Neural progenitor cell (in vitro differentiated cells): ENCODE measurements around the gene PTPRT. TPM values are rescaled to one million over a fixed set of nuclear protein-coding genes. Genes with fewer than 3 reads are reported as not detected.

ENCODE experiments used
- DNase-seq: peaks from one replicate; pipeline ENCODE4 v3.0.0-alpha.2; 2016; ENCODE audit warnings: low spot score
- H2AFZ ChIP-seq: fragments of 200-600 bp; sonication (generic); replicated peaks from 2 replicates; pipeline ENCODE4 v1.6.1; 2016; ENCODE audit warnings: antibody characterized with exemption
- H3F3A ChIP-seq: fragments of 200-600 bp; sonication (generic); 2 replicates; pipeline ENCODE4 v1.6.1; 2016; ENCODE audit warnings: antibody characterized with exemption, low read depth
- H3K27ac ChIP-seq: fragments of 200-600 bp; sonication (generic); 2 replicates; pipeline ENCODE4 v1.5.1; 2016; ENCODE audit warnings: mild to moderate bottlenecking
- H3K27me3 ChIP-seq: fragments of 200-600 bp; sonication (generic); 2 replicates; pipeline ENCODE4 v1.6.1; 2016; ENCODE audit warnings: mild to moderate bottlenecking, moderate library complexity
- H3K36me3 ChIP-seq: fragments of 200-600 bp; sonication (generic); 2 replicates; pipeline ENCODE4 v1.5.1; 2016
- H3K4me1 ChIP-seq: fragments of 200-600 bp; sonication (generic); 2 replicates; pipeline ENCODE4 v1.6.1; 2016; ENCODE audit warnings: mixed run types
- H3K4me2 ChIP-seq: fragments of 200-600 bp; sonication (generic); 2 replicates; pipeline ENCODE4 v1.6.1; 2016
- H3K4me3 ChIP-seq: fragments of 200-600 bp; sonication (generic); 2 replicates; pipeline ENCODE4 v1.5.1; 2016
- H3K79me2 ChIP-seq: fragments of 200-600 bp; sonication (generic); 2 replicates; pipeline ENCODE4 v1.6.1; 2016; ENCODE audit warnings: low read depth
- H3K9ac ChIP-seq: fragments of 200-600 bp; sonication (generic); 2 replicates; pipeline ENCODE4 v1.6.1; 2016
- H3K9me3 ChIP-seq: fragments of 200-600 bp; sonication (generic); 2 replicates; pipeline ENCODE4 v1.5.1; 2016; ENCODE audit warnings: low read depth
- H4K20me1 ChIP-seq: fragments of 200-600 bp; sonication (generic); 2 replicates; pipeline ENCODE4 v1.6.1; 2016; ENCODE audit warnings: low read depth
- H3K27ac Mint-ChIP-seq: 3 replicates; pipeline ENCODE4 v1.8.0; 2021; ENCODE audit warnings: mixed read lengths
- H3K27me3 Mint-ChIP-seq: 2 replicates; pipeline ENCODE4 v1.8.0; 2022; ENCODE audit warnings: low read depth, mild to moderate bottlenecking, inconsistent platforms, moderate library complexity, mixed read lengths; ENCODE audit not compliant: insufficient read depth
- H3K36me3 Mint-ChIP-seq: 3 replicates; pipeline ENCODE4 v1.8.0; 2021; ENCODE audit warnings: mixed read lengths
- H3K4me1 Mint-ChIP-seq: 3 replicates; pipeline ENCODE4 v1.8.0; 2021; ENCODE audit warnings: mixed read lengths
- H3K4me3 Mint-ChIP-seq: 3 replicates; pipeline ENCODE4 v1.8.0; 2021; ENCODE audit warnings: mild to moderate bottlenecking, moderate library complexity, mixed read lengths
- H3K9me3 Mint-ChIP-seq: 3 replicates; pipeline ENCODE4 v1.8.0; 2020; ENCODE audit warnings: mixed read lengths
- CTCF ChIP-seq: fragments of 200-600 bp; sonication (generic); IDR thresholded peaks from 2 replicates; pipeline ENCODE4 v1.5.1; 2017; ENCODE audit warnings: antibody characterized with exemption, mild to moderate bottlenecking
- EZH2 ChIP-seq: fragments of 200-600 bp; sonication (generic); IDR thresholded peaks from 2 replicates; pipeline ENCODE4 v1.6.1; 2017; ENCODE audit warnings: antibody characterized with exemption, mild to moderate bottlenecking, moderate library complexity
- EZH2phosphoT487 ChIP-seq: fragments of 200-600 bp; sonication (generic); IDR thresholded peaks from 2 replicates; pipeline ENCODE4 v1.6.1; 2017; ENCODE audit warnings: antibody characterized with exemption
- total RNA-seq: library from RNA; depleted of rRNA; stranded (reverse); fragments of >200 nt; gene quantifications from 2 replicates; pipeline ENCODE4 v1.2.3, GENCODE V29; 2015; ENCODE audit warnings: low replicate concordance

PTPRT gene
- total RNA-seq, 1 donor from 2014 or later = 1.1 TPM

DNA sequence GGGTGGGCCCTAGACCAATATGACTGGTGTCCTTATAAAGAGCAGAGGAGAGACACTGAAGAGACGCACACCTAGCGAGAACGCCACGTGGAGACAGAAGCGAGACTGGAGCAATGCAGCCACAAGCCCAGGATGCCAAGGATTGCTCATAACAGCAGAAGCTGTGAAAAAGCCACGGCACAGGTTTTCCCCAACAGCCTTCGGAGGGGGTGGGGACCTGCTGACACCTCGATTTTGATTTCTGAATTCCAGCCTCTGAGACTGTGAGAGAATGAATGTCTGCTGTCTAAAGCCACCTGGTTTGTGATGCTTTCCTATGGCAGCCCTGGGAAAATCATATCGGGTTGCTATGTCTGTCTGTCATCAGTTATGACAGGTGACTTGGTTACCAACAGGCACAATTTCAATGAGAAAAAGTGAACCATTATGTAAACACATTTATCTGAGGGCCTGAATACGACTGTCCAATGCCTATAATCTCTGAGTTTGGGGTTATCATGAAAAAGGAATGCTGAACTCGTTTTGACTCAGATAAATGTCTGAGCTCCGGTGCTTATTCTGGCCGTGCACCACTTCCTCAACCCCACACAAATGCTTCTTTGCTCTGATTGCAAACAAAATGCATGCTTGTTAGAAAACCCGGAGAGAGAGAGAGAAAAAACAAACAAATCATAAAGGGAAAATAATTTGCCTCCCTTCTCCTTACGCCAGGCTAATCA lies 769.7 kb downstream of the PTPRT start:
- TF ChIP-seq EZH2phosphoT487 = no peak
- no peak for TF ChIP-seq CTCF
- TF ChIP-seq EZH2 = no peak
- H3K4me3 Mint-ChIP-seq = no peak overlapping the region
- no peaks in the 10 kb centered on the region for H3K79me2 ChIP-seq
- no peak overlapping the region for H2AFZ ChIP-seq
- no peak overlapping the region for H3K27ac ChIP-seq
- no peaks in the 10 kb centered on the region for H3K4me1 ChIP-seq
- no peak overlapping the region for H3K9ac ChIP-seq
- H3K36me3 Mint-ChIP-seq = no peaks in the 10 kb centered on the region
- no peaks in the 10 kb centered on the region for H3K36me3 ChIP-seq
- no peaks in the 10 kb centered on the region for H3K9me3 ChIP-seq
- H3K27ac Mint-ChIP-seq = no peak overlapping the region
- no peak for DNase-seq
- no peaks in the 10 kb centered on the region for H3F3A ChIP-seq
- no peak overlapping the region for H3K4me3 ChIP-seq
- peaks cover 4% of the 10 kb centered on the region for H3K27me3 Mint-ChIP-seq
- H3K9me3 Mint-ChIP-seq = no peaks in the 10 kb centered on the region
- no peaks in the 10 kb centered on the region for H3K27me3 ChIP-seq
- no peaks in the 10 kb centered on the region for H4K20me1 ChIP-seq
- peaks cover 7% of the 10 kb centered on the region for H3K4me1 Mint-ChIP-seq
- no peak overlapping the region for H3K4me2 ChIP-seq

DNA sequence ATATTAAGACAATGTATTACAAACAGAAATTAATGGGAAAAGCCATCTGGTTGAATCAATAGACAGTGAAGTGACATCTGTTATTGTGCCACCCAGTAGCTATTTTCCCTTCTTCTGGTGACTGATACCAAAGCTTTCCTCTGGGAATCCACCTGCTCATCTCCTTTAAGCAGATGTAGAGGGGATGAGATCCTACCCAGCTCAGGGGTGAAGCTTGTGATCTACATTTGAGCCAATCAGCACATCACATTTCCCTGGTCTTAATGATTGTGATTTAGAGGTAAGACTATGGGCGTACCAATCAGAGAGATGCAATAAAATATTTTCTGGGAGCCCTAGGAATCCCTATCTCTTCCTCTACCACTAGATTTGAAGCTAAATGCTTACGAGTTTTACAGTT lies 782.9 kb downstream of the PTPRT start:
- no peak overlapping the region for H2AFZ ChIP-seq
- H3K4me1 Mint-ChIP-seq = peaks cover 4% of the 10 kb centered on the region
- H3K9me3 ChIP-seq = no peaks in the 10 kb centered on the region
- H3K27me3 ChIP-seq = no peaks in the 10 kb centered on the region
- no peak overlapping the region for H3K27ac ChIP-seq
- no peak overlapping the region for H3K9ac ChIP-seq
- no peaks in the 10 kb centered on the region for H3K36me3 Mint-ChIP-seq
- no peaks in the 10 kb centered on the region for H3K27me3 Mint-ChIP-seq
- no peaks in the 10 kb centered on the region for H3F3A ChIP-seq
- TF ChIP-seq EZH2 (no peak), EZH2phosphoT487 (no peak), CTCF (no peak)
- H4K20me1 ChIP-seq = no peaks in the 10 kb centered on the region
- no peak overlapping the region for H3K4me3 ChIP-seq
- no peak overlapping the region for H3K27ac Mint-ChIP-seq
- H3K4me3 Mint-ChIP-seq = no peak overlapping the region
- H3K4me2 ChIP-seq = no peak overlapping the region
- no peak for DNase-seq
- H3K9me3 Mint-ChIP-seq = no peaks in the 10 kb centered on the region
- no peaks in the 10 kb centered on the region for H3K4me1 ChIP-seq
- no peaks in the 10 kb centered on the region for H3K36me3 ChIP-seq
- no peaks in the 10 kb centered on the region for H3K79me2 ChIP-seq

DNA sequence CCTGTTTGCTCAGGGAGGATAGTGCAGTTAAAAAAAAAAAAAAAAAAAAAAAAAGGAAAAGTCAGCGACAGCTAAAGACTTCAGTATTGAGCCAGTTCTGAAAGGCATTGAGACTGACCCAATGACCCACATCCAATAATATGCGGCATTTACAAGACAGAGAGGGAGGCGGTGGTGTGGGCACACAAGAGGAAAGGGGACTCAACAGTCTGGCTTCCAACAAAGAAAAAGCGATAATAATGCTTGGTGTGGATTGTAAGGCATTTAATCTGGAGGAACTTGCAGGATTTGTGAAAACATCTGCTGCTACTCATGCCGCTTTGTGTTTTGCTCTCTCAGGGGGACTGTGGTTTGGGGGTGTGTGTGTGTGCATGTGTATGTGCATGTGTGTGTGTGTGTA lies 787.3 kb downstream of the PTPRT start:
- Histone ChIP-seq H3K9me3 (no peaks in the 10 kb centered on the region), H3K36me3 (no peaks in the 10 kb centered on the region), H3K9ac (no peak overlapping the region), H3F3A (no peaks in the 10 kb centered on the region), H3K4me3 (no peak overlapping the region), H3K4me2 (no peak overlapping the region), H4K20me1 (no peaks in the 10 kb centered on the region), H3K79me2 (no peaks in the 10 kb centered on the region), H3K27me3 (no peaks in the 10 kb centered on the region), H2AFZ (no peak overlapping the region), H3K4me1 (no peaks in the 10 kb centered on the region), H3K27ac (no peak overlapping the region)
- Mint-ChIP-seq H3K9me3 (no peaks in the 10 kb centered on the region), H3K4me1 (peaks cover 4% of the 10 kb centered on the region), H3K27ac (no peak overlapping the region), H3K36me3 (no peaks in the 10 kb centered on the region), H3K27me3 (peaks cover 2% of the 10 kb centered on the region), H3K4me3 (no peak overlapping the region)
- no peak for DNase-seq
- TF ChIP-seq EZH2 = no peak
- TF ChIP-seq EZH2phosphoT487 = no peak
- TF ChIP-seq CTCF = no peak
